CD4-positive, alpha-beta memory T cell (primary cell): Measurements from ENCODE around the gene DCUN1D4. TPM values are rescaled to one million over a fixed set of nuclear protein-coding genes. Genes with fewer than 3 reads are reported as not detected.
"Not testable (repeated sequence)": the region's sequence is repeated elsewhere in the genome, so short reads cannot be mapped to it uniquely, and the experiment has no call there.

Experiments
- CTCF ChIA-PET: fragments of 350-600 bp; sonication (Branson Sonifier 250); formaldehyde crosslinking; loops from one replicate; lab custom pipeline; 2021; ENCODE audit warnings: inconsistent platforms; ENCODE audit not compliant: partially characterized antibody; lab: Charles Lee
- POLR2A ChIA-PET: fragments of 350-600 bp; sonication (Branson Sonifier 250); formaldehyde crosslinking; loops from one replicate; lab custom pipeline; 2021; ENCODE audit not compliant: partially characterized antibody; lab: Charles Lee
- DNase-seq, 5 donors: peaks; one replicate each; pipeline versions ENCODE4 v3.0.0 to v3.0.0-alpha.2; 2020 to 2022; ENCODE audit warnings: mixed read lengths in 1 of 5
- H3K27ac ChIP-seq: one replicate; pipeline ENCODE4 v1.7.0; 2013; ENCODE audit warnings: low read depth, low read length
- H3K27me3 ChIP-seq: 2 replicates; pipeline ENCODE4 v1.7.0; 2013; ENCODE audit warnings: mild to moderate bottlenecking, low read length, moderate library complexity; ENCODE audit not compliant: insufficient read depth
- H3K36me3 ChIP-seq: 2 replicates; pipeline ENCODE4 v1.7.0; 2013; ENCODE audit warnings: mild to moderate bottlenecking, low read length, moderate library complexity; ENCODE audit not compliant: insufficient read depth
- H3K4me1 ChIP-seq: 2 replicates; pipeline ENCODE4 v1.7.0; 2013; ENCODE audit warnings: mild to moderate bottlenecking, low read length, moderate library complexity; ENCODE audit not compliant: insufficient read depth
- H3K4me3 ChIP-seq, 2 donors: one replicate each; pipeline ENCODE4 v1.7.0; 2013; ENCODE audit warnings: low read length in 2 of 2, mild to moderate bottlenecking in 1 of 2
- H3K9me3 ChIP-seq, 2 donors: one replicate each; pipeline ENCODE4 v1.7.0; 2013; ENCODE audit warnings: low read length in 2 of 2, control low read depth in 1 of 2; ENCODE audit not compliant: control insufficient read depth in 1 of 2
- H3K27ac Mint-ChIP-seq, 7 donors: one replicate each; pipeline ENCODE4 v1.8.0; 2020 to 2021; ENCODE audit warnings: mixed read lengths in 7 of 7, mild to moderate bottlenecking in 6 of 7, inconsistent platforms in 3 of 7, moderate library complexity in 3 of 7
- H3K27me3 Mint-ChIP-seq, 2 donors: one replicate each; pipeline ENCODE4 v1.8.0; 2020 to 2021; ENCODE audit warnings: mixed read lengths in 2 of 2
- H3K36me3 Mint-ChIP-seq, 2 donors: one replicate each; pipeline ENCODE4 v1.8.0; 2020 to 2021; ENCODE audit warnings: mixed read lengths in 2 of 2, inconsistent platforms in 1 of 2, mild to moderate bottlenecking in 1 of 2
- H3K4me1 Mint-ChIP-seq, 4 donors: one replicate each; pipeline ENCODE4 v1.8.0; 2020 to 2021; ENCODE audit warnings: mixed read lengths in 4 of 4, mild to moderate bottlenecking in 1 of 4
- H3K4me3 Mint-ChIP-seq, 8 donors: one replicate each; pipeline ENCODE4 v1.8.0; 2020 to 2021; ENCODE audit warnings: mixed read lengths in 8 of 8, mild to moderate bottlenecking in 7 of 8, moderate library complexity in 6 of 8, inconsistent platforms in 3 of 8
- H3K9me3 Mint-ChIP-seq, 8 donors: one replicate each; pipeline ENCODE4 v1.8.0; 2020 to 2021; ENCODE audit warnings: mixed read lengths in 8 of 8, mild to moderate bottlenecking in 5 of 8, inconsistent platforms in 3 of 8, moderate library complexity in 1 of 8
- intact Hi-C: fragments of 100-400 bp; cut with micrococcal nuclease; formaldehyde crosslinking; loops from one replicate; pipeline ENCODE4 v1.15.1; 2023
- polyA plus RNA-seq, 2 donors: library from polyadenylated mRNA; unstranded; fragments of 300-500 nt; fragmentation: Illumina TruSeq; gene quantifications; one replicate each; pipeline ENCODE4 v1.2.3, GENCODE V29; 2021
- total RNA-seq, 2 experiments: library from RNA; stranded (reverse); gene quantifications; one replicate each; pipeline ENCODE4 v1.2.3, GENCODE V29; 2021

Gene DCUN1D4
- total and polyA plus RNA-seq, 4 experiments from 2014 or later: 13.5 to 58.9 (median 38.2) TPM

DNA sequence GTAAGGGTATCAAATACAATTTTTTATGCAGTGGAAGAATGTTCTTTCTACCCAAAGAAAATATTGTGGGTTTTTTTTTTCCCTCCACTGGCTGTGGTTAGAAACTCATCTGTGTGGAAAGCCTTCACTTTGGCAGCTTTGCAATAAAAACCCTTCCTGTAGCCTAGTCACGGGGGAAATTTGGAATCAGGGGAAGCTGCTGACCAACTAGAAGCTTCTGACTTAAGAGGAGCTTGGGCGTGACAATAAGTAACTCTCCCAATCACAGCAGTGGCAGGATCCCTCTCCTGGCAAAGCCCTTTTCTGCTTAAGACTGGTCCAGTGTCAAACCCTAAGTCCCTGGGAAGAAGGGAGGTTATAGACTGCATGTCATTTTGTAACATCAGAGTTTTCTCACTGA, 89.3 kb downstream of the DCUN1D4 start:
- ChIA-PET POLR2A (no interaction called here), CTCF (no interaction called here)
- intact Hi-C loops: no loop called here
- no peak overlapping the region for H3K4me3 Mint-ChIP-seq
- H3K27ac Mint-ChIP-seq: no peak overlapping the region
- peaks cover 0 to 5% of the 10 kb centered on the region in 2 donors for H3K27me3 Mint-ChIP-seq
- H3K4me1 Mint-ChIP-seq: no peaks in the 10 kb centered on the region
- H3K27ac ChIP-seq: no peak overlapping the region
- no peaks in the 10 kb centered on the region for H3K27me3 ChIP-seq
- H3K4me3 ChIP-seq: no peak overlapping the region
- H3K4me1 ChIP-seq: no peaks in the 10 kb centered on the region
- DNase-seq: no peak
- no peaks in the 10 kb centered on the region for H3K36me3 Mint-ChIP-seq
- H3K9me3 Mint-ChIP-seq: peaks cover 0 to 6% (median 1%) of the 10 kb centered on the region in 8 donors
- H3K9me3 ChIP-seq: no peaks in the 10 kb centered on the region
- no peaks in the 10 kb centered on the region for H3K36me3 ChIP-seq

DNA sequence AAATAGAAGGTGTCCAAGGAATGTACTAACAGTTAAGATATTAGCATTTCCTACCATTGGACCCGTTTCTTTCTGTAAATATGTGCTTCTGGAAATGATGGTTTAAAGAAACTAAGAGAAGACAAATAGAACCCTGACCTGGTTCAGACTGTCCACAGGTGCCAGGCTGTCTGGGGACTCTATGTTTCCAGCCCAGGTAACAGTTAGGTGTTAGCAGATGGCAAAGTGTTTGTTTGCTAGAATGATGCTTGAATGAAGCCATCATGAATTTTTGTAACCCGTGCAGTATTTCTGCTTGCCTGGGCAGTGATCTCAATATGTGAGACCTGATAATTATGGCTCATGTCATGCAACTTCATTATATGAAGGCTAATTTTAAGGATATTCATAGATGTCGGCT, 89.7 kb downstream of the DCUN1D4 start:
- no peak for DNase-seq
- Histone ChIP-seq H3K4me3 (no peak overlapping the region), H3K27me3 (no peaks in the 10 kb centered on the region), H3K36me3 (no peaks in the 10 kb centered on the region), H3K4me1 (no peaks in the 10 kb centered on the region), H3K9me3 (no peaks in the 10 kb centered on the region), H3K27ac (no peak overlapping the region)
- H3K27ac Mint-ChIP-seq: no peak overlapping the region
- no peaks in the 10 kb centered on the region for H3K36me3 Mint-ChIP-seq
- ChIA-PET POLR2A (no interaction called here), CTCF (no interaction called here)
- no peak overlapping the region for H3K4me3 Mint-ChIP-seq
- peaks cover 0 to 6% (median 2%) of the 10 kb centered on the region in 8 donors for H3K9me3 Mint-ChIP-seq
- H3K4me1 Mint-ChIP-seq: no peaks in the 10 kb centered on the region
- intact Hi-C loops: no loop called here
- H3K27me3 Mint-ChIP-seq: peaks cover 0 to 2% of the 10 kb centered on the region in 2 donors

DNA sequence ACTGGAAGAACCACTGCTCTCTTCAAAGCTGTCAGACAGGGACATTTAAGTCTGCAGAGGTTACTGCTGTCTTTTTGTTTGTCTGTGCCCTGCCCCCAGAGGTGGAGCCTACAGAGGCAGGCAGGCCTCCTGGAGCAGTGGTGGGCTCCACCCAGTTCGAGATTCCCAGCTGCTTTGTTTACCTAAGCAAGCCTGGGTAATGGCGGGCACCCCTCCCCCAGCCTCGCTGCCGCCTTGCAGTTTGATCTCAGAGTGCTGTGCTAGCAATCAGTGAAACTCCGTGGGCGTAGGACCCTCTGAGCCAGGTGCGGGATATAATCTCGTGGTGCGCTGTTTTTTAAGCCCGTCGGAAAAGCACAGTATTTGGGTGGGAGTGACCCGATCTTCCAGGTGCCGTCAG, 97.5 kb downstream of the DCUN1D4 start:
- H3K36me3 Mint-ChIP-seq, H3K27me3 Mint-ChIP-seq, H3K27ac ChIP-seq, H3K4me1 ChIP-seq, H3K27me3 ChIP-seq, H3K4me3 ChIP-seq, H3K36me3 ChIP-seq, DNase-seq, H3K27ac Mint-ChIP-seq, H3K4me1 Mint-ChIP-seq, intact Hi-C loops, CTCF ChIA-PET, POLR2A ChIA-PET, H3K4me3 Mint-ChIP-seq, H3K9me3 ChIP-seq: not testable (repeated sequence)
- peaks cover 0 to 18% (median 6%) of the 10 kb centered on the region in 8 donors for H3K9me3 Mint-ChIP-seq

DNA sequence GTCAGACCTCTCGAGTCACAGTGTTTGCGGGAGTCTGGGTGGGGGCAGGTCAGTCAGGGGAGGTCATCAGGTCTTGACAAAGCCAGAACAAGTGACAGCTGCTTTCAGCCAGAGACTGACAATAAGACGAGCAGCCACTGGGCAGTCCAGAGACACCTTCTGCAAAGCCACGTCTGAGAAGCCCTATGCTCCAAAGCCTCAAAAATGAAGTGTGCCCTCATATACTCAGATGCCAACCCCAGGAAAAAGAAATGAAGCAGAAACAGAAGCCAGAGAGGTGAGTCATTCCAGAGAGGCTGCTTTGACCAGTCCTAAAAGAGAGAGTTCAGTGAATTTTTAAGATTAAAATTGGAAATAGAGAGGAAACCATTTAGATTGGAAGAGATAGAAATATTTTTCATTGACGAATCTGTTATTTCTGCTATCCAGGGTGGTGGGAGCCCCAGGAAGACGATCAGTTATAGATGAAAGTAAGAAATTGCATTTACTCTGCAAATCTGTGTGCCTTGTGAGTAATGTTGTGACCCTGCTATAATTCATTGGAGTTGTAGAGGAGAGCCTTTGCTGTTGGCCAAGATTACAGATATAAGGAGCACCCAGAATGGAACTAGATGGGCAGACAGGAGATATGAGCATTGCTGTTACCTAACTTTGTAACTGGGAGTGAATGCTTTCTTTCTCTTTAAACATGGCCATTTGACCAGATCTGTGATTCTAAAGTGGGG, 99.3 kb downstream of the DCUN1D4 start:
- ChIA-PET CTCF (no interaction called here), POLR2A (no interaction called here)
- no peak overlapping the region for H3K4me3 ChIP-seq
- DNase-seq: no peak
- H3K9me3 ChIP-seq: no peaks in the 10 kb centered on the region
- Mint-ChIP-seq H3K4me3 (no peak overlapping the region), H3K9me3 (peaks cover 0 to 18% (median 3%) of the 10 kb centered on the region in 8 donors), H3K36me3 (no peaks in the 10 kb centered on the region), H3K27me3 (no peaks in the 10 kb centered on the region), H3K4me1 (no peaks in the 10 kb centered on the region), H3K27ac (no peak overlapping the region)
- intact Hi-C loops: no loop called here
- H3K27me3 ChIP-seq: no peaks in the 10 kb centered on the region
- H3K27ac ChIP-seq: no peak overlapping the region
- H3K36me3 ChIP-seq: no peaks in the 10 kb centered on the region
- H3K4me1 ChIP-seq: no peaks in the 10 kb centered on the region

DNA sequence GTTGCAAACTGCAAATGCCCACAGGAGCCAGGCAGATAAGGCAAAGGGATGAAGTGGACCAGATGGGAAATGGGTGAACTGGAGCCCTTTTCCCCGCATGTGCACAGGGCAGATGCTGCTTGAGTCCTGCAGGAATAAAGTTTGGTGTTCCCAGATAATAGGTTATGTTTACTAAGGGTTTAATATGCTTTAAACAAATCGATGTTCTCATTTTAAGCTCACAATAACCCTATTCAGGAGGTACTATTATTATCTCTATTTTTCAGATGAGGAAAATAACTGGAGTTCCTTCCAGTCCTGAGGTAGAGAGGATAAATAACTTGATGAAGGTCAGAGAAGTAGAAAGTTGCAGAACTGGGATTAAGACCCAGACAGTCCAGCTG, 99.9 kb downstream of the DCUN1D4 start:
- no peak for DNase-seq
- Histone ChIP-seq H3K27ac (no peak overlapping the region), H3K4me3 (no peak overlapping the region), H3K36me3 (no peaks in the 10 kb centered on the region), H3K4me1 (no peaks in the 10 kb centered on the region), H3K27me3 (no peaks in the 10 kb centered on the region), H3K9me3 (no peaks in the 10 kb centered on the region)
- Mint-ChIP-seq H3K4me3 (no peak overlapping the region), H3K27me3 (no peaks in the 10 kb centered on the region), H3K9me3 (peaks cover 0 to 20% (median 2%) of the 10 kb centered on the region in 8 donors), H3K4me1 (no peaks in the 10 kb centered on the region), H3K27ac (no peak overlapping the region), H3K36me3 (no peaks in the 10 kb centered on the region)
- intact Hi-C loops: no loop called here
- POLR2A ChIA-PET: no interaction called here
- CTCF ChIA-PET: no interaction called here

DNA sequence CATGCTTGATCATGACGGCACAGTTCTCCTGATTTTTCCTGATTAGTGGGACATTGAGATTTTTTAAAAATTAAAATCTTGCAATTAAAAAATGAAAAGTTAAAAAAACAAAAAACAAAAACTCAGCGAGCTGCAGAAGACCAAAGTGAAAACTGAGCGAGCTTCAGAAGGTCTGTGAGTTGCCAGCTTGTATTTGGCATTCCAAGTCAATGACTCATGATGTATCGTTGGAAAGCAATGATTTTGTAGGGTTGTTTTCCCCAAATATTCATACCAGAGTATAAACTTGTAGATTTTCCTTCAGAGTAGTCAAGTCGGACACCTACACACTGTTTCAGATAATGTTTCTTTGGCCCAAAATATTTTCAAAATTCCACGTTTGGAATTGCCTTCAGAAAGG, 100.3 kb downstream of the DCUN1D4 start:
- Mint-ChIP-seq H3K9me3 (peaks cover 0 to 22% (median 2%) of the 10 kb centered on the region in 8 donors), H3K27ac (no peak overlapping the region), H3K36me3 (no peaks in the 10 kb centered on the region), H3K4me3 (no peak overlapping the region), H3K27me3 (no peaks in the 10 kb centered on the region), H3K4me1 (no peaks in the 10 kb centered on the region)
- H3K4me3 ChIP-seq: no peak overlapping the region
- ChIA-PET POLR2A (no interaction called here), CTCF (no interaction called here)
- no peaks in the 10 kb centered on the region for H3K36me3 ChIP-seq
- H3K27ac ChIP-seq: no peak overlapping the region
- intact Hi-C loops: no loop called here
- no peaks in the 10 kb centered on the region for H3K4me1 ChIP-seq
- no peaks in the 10 kb centered on the region for H3K27me3 ChIP-seq
- no peaks in the 10 kb centered on the region for H3K9me3 ChIP-seq
- no peak for DNase-seq

DNA sequence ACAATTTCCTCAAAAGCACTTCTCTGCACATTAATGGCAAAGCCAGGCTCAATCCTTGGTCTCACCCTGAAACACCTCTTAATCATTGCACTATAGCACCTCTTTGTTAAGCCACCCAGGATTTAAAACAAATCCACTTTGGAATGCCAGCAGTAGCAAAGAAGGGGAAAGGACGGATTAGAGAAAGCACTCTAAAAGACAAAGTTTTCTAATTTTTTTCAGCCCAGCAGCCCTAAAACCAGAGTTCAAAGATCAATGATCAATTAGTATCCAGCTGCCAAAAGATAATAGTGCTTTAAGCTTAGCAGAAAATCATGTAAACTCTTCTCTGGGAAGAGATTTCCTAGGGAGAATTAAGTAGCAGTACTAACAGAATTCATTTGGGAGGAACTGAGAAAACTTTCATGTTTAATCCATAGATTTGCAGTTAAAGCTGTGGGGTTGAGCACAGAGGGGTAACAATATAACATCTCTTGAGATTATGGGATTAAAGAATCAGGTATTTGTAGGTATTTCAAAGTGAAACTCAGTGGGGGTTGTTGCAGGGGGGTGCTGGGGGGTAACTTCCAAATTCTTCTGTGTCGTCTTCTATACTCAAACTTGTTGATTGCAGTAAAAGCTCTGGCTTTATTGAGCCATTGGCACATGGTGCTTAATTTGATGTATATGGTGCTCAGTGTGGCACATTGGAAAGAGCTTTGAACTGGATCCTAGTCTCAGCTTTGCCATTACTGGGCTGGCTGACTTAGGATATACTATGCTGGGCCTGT, 115.4 kb downstream of the DCUN1D4 start:
- ChIA-PET POLR2A (no interaction called here), CTCF (no interaction called here)
- intact Hi-C loops: no loop called here
- Mint-ChIP-seq H3K27me3 (peaks cover 3 to 11% of the 10 kb centered on the region in 2 donors), H3K27ac (no peak overlapping the region), H3K4me3 (no peak overlapping the region), H3K4me1 (no peaks in the 10 kb centered on the region), H3K36me3 (no peaks in the 10 kb centered on the region), H3K9me3 (peaks cover 0 to 7% (median 2%) of the 10 kb centered on the region in 8 donors)
- no peak for DNase-seq
- no peaks in the 10 kb centered on the region for H3K36me3 ChIP-seq
- H3K27me3 ChIP-seq: no peaks in the 10 kb centered on the region
- H3K4me3 ChIP-seq: no peak overlapping the region
- no peak overlapping the region for H3K27ac ChIP-seq
- no peaks in the 10 kb centered on the region for H3K4me1 ChIP-seq
- H3K9me3 ChIP-seq: no peaks in the 10 kb centered on the region
